Measurements from ENCODE around the gene TIGD2. TPM values are rescaled to one million over a fixed set of nuclear protein-coding genes. Genes with fewer than 3 reads are reported as not detected.

Gene TIGD2
- total and polyA plus RNA-seq, 2 donors (not counting 3 experiments of a cell fraction or from before 2014, with no cell fraction given) = 1.1 to 5.0 TPM

DNA sequence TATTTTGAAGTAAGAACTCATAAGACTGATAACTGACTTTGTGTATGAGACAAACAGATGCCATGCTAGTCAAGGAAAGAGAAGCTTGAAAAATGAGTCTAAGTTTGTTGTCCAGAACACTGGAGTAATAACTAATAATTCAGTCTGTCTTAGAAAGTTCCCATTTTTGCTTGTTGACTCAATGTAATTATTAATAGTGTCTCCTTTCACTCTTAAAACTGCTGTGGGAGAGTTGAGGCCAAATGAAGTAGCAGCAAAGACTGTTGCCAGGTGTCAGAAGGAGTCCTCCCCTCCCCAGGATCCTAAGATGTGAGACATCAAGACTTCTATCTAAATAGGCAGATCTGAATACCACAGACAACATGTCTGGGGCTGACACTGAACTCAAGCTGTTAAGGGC, 33.6 kb upstream of the TIGD2 start:
- Histone ChIP-seq H3K9me1 (replicated peaks; ENCODE audit: control insufficient read depth, extremely low read depth, insufficient read depth, low read length) (no peaks in the 10 kb centered on the region), H3K27me3 (ENCODE audit: control insufficient read depth in 2 of 2, insufficient read depth in 2 of 2, low read length in 2 of 2) (peaks cover 12 to 19% of the 10 kb centered on the region in 2 experiments), H3K27ac (ENCODE audit: insufficient read depth, low read depth, low read length) (no peak overlapping the region), H3K4me2 (ENCODE audit: insufficient read depth, low read length) (no peak overlapping the region), H4K20me1 (replicated peaks; ENCODE audit: control insufficient read depth, extremely low read depth, insufficient read depth, low read length) (no peaks in the 10 kb centered on the region), H3K4me1 (ENCODE audit: control insufficient read depth, extremely low read depth, insufficient read depth, low read length) (no peaks in the 10 kb centered on the region), H3K9ac (replicated peaks; ENCODE audit: extremely low read depth, insufficient read depth, low read length) (no peak overlapping the region), H3K36me3 (ENCODE audit: control insufficient read depth in 2 of 2, extremely low read depth in 1 of 2, insufficient read depth in 2 of 2, low read length in 2 of 2) (no peaks in the 10 kb centered on the region), H3K79me2 (ENCODE audit: control insufficient read depth, insufficient read depth, low read length) (no peaks in the 10 kb centered on the region), H3K4me3 (replicated peaks in 1 of 3; ENCODE audit: insufficient read depth in 1 of 3, low read depth in 1 of 3, low read length in 3 of 3) (no peak overlapping the region), H3K9me3 (replicated peaks; ENCODE audit: control insufficient read depth, insufficient read depth, low read length) (no peaks in the 10 kb centered on the region), H2AFZ (ENCODE audit: low read depth, low read length) (no peak overlapping the region)
- FAIRE-seq = no peak
- BruUV-seq (replicated peaks) = no TSS peak
- intact Hi-C loops (cut with micrococcal nuclease) (no loop called here), dilution Hi-C loops (cut with MboI; ENCODE audit: extremely low pct_ligation_motif_present, low sequenced_read_pairs) (no loop called here)
- no peak for DNase-seq (ENCODE audit: low read depth, low spot score)
- TF ChIP-seq CTCF (IDR thresholded peaks at IDR 0.05; ENCODE audit: extremely low read depth in 1 of 2, insufficient read depth in 1 of 2, low read depth in 1 of 2, low read length in 2 of 2) = no peak
- no peak for TF ChIP-seq FOS (IDR thresholded peaks at IDR 0.05; ENCODE audit: borderline replicate concordance, insufficient read depth, low read length)
- TF ChIP-seq POLR2A (IDR thresholded peaks at IDR 0.05; ENCODE audit: low read depth, low read length) = no peak
- TF ChIP-seq GATA2 (IDR thresholded peaks at IDR 0.05; ENCODE audit: insufficient read depth, insufficient read length, low read depth, low read length) = no peak
- TF ChIP-seq POLR2AphosphoS5 (IDR thresholded peaks at IDR 0.05; ENCODE audit: insufficient read depth, low read depth, low read length) = no peak
- no peak for TF ChIP-seq JUN (IDR thresholded peaks at IDR 0.05; ENCODE audit: borderline replicate concordance, insufficient read depth, insufficient read length, low read depth)
- TF ChIP-seq EZH2 (IDR thresholded peaks at IDR 0.05; ENCODE audit: borderline replicate concordance, low read depth, low read length, severe bottlenecking) = no peak
- no peak for TF ChIP-seq MAX (IDR thresholded peaks at IDR 0.05; ENCODE audit: insufficient read depth, insufficient read length)
- no peak for TF ChIP-seq MYC (IDR thresholded peaks at IDR 0.05; ENCODE audit: low read depth, low read length)
- ChIA-PET CTCF (no interaction called here), POLR2A (no interaction called here)
